IMR-90 (cell line): ENCODE results near the gene ARHGEF33. TPM values are rescaled to one million over a fixed set of nuclear protein-coding genes. Genes with fewer than 3 reads are reported as not detected.

Experiments used
- ATAC-seq: fragments of 200-7000 bp; cut with Tn5 transposase; 2 replicates; pipeline ENCODE4 v1.9.1; 2020; ENCODE audit warnings: low read depth, mild to moderate bottlenecking, moderate library complexity
- BruUV-seq: library from RNA; stranded (reverse); fragments of 400-500 nt; replicated peaks from 2 replicates; lab custom pipeline; 2021; lab: Mats Ljungman, UMichigan
- CTCF ChIA-PET: fragments of 300-600 bp; formaldehyde crosslinking; extraction: SDS; loops from one replicate; lab custom pipeline; 2021; ENCODE audit warnings: antibody characterized with exemption; lab: Yijun Ruan, JAX
- POLR2A ChIA-PET: fragments of 300-600 bp; sonication (Branson Sonifier 250); formaldehyde crosslinking; loops from one replicate; lab custom pipeline; 2022; ENCODE audit warnings: antibody characterized with exemption; ENCODE audit not compliant: unreplicated experiment; lab: Charles Lee
- DNase-seq: peaks from one replicate; pipeline ENCODE4 v3.0.0; 2013
- H2AFZ ChIP-seq: replicated peaks from 2 replicates; pipeline ENCODE3; 2013; ENCODE audit warnings: low read length, mild to moderate bottlenecking; ENCODE audit not compliant: poor library complexity
- H2AK5ac ChIP-seq: 2 replicates; pipeline ENCODE4 v1.6.1; 2013; ENCODE audit warnings: low read depth, low read length, inconsistent platforms
- H2AK9ac ChIP-seq: replicated peaks from 2 replicates; pipeline ENCODE3; 2013; ENCODE audit warnings: mild to moderate bottlenecking, low read depth, low read length, moderate library complexity; ENCODE audit not compliant: poor library complexity
- H2BK120ac ChIP-seq: 2 replicates; pipeline ENCODE4 v1.6.1; 2013; ENCODE audit warnings: low read depth, low read length, inconsistent platforms
- H2BK15ac ChIP-seq: 3 replicates; pipeline ENCODE4 v1.6.1; 2013; ENCODE audit warnings: low read depth, low read length, inconsistent platforms
- H2BK20ac ChIP-seq: 2 replicates; pipeline ENCODE4 v1.6.1; 2013; ENCODE audit warnings: low read depth, mild to moderate bottlenecking, inconsistent platforms, low read length, moderate library complexity
- H2BK5ac ChIP-seq: 2 replicates; pipeline ENCODE4 v1.6.1; 2013; ENCODE audit warnings: mild to moderate bottlenecking, low read depth, low read length, inconsistent platforms; ENCODE audit not compliant: poor library complexity, severe bottlenecking
- H3K14ac ChIP-seq: replicated peaks from 2 replicates; pipeline ENCODE4 v1.6.1; 2013; ENCODE audit warnings: low read depth, low read length, inconsistent platforms
- H3K18ac ChIP-seq: 2 replicates; pipeline ENCODE4 v1.6.1; 2013; ENCODE audit warnings: low read depth, low read length, control low read depth
- H3K23ac ChIP-seq: 2 replicates; pipeline ENCODE4 v1.6.1; 2013; ENCODE audit warnings: low read depth, low read length, inconsistent platforms
- H3K27ac ChIP-seq: 2 replicates; pipeline ENCODE4 v1.5.1; 2013; ENCODE audit warnings: mild to moderate bottlenecking, control low read depth, low read length; ENCODE audit not compliant: insufficient read depth
- H3K27me3 ChIP-seq: 2 replicates; pipeline ENCODE4 v1.6.1; 2013; ENCODE audit warnings: low read length; ENCODE audit not compliant: control insufficient read depth, insufficient read depth
- H3K36me3 ChIP-seq: 2 replicates; pipeline ENCODE4 v1.6.1; 2013; ENCODE audit warnings: low read length, mixed read lengths; ENCODE audit not compliant: control insufficient read depth, insufficient read depth
- H3K4ac ChIP-seq: 2 replicates; pipeline ENCODE4 v1.6.1; 2013; ENCODE audit warnings: low read depth, low read length, inconsistent platforms
- H3K4me1 ChIP-seq: 2 replicates; pipeline ENCODE4 v1.6.1; 2013; ENCODE audit warnings: low read length, mixed read lengths; ENCODE audit not compliant: control insufficient read depth, insufficient read depth
- H3K4me2 ChIP-seq: 2 replicates; pipeline ENCODE4 v1.6.1; 2013; ENCODE audit warnings: low read depth, mild to moderate bottlenecking, control low read depth, low read length, moderate library complexity
- H3K4me3 ChIP-seq: 2 replicates; pipeline ENCODE4 v1.5.1; 2013; ENCODE audit warnings: low read depth, mild to moderate bottlenecking, control low read depth, low read length, moderate library complexity; ENCODE audit not compliant: insufficient read depth
- H3K56ac ChIP-seq: 2 replicates; pipeline ENCODE4 v1.6.1; 2013; ENCODE audit warnings: low read length, inconsistent platforms; ENCODE audit not compliant: insufficient read depth; ENCODE audit errors: extremely low read depth
- H3K79me1 ChIP-seq, 2 experiments: 2 replicates each; pipeline ENCODE4 v1.6.1; 2013; ENCODE audit warnings: low read length in 2 of 2, inconsistent platforms in 1 of 2, low read depth in 1 of 2
- H3K9ac ChIP-seq: 2 replicates; pipeline ENCODE4 v1.6.1; 2013; ENCODE audit warnings: low read depth, low read length, control low read depth
- H3K9me1 ChIP-seq: 2 replicates; pipeline ENCODE4 v1.6.1; 2013; ENCODE audit warnings: low read length, inconsistent platforms; ENCODE audit not compliant: insufficient read depth
- H3K9me3 ChIP-seq: 2 replicates; pipeline ENCODE4 v1.6.1; 2013; ENCODE audit warnings: low read length; ENCODE audit not compliant: control insufficient read depth, insufficient read depth
- H4K20me1 ChIP-seq: 2 replicates; pipeline ENCODE4 v1.6.1; 2013; ENCODE audit warnings: low read length, inconsistent platforms; ENCODE audit not compliant: insufficient read depth
- H4K5ac ChIP-seq: 2 replicates; pipeline ENCODE4 v1.6.1; 2013; ENCODE audit warnings: mild to moderate bottlenecking, low read depth, low read length, control low read depth
- H4K8ac ChIP-seq, 2 experiments: 2 replicates each; pipeline ENCODE4 v1.6.1; 2013; ENCODE audit warnings: low read depth in 2 of 2, low read length in 2 of 2, control low read depth in 1 of 2, inconsistent platforms in 1 of 2
- H4K91ac ChIP-seq: 2 replicates; pipeline ENCODE4 v1.6.1; 2013; ENCODE audit warnings: low read depth, low read length, inconsistent platforms; ENCODE audit not compliant: insufficient read depth
- BHLHE40 ChIP-seq: fragments of 150-350 bp; IDR thresholded peaks from 2 replicates; pipeline ENCODE4 v1.6.1; 2016; ENCODE audit warnings: mild to moderate bottlenecking, low read depth, low read length
- CHD1 ChIP-seq: IDR thresholded peaks from 2 replicates; pipeline ENCODE4 v1.6.1; 2012; ENCODE audit warnings: low read depth, low read length, improper control_type of control experiment
- FOS ChIP-seq: fragments of 150-350 bp; IDR thresholded peaks from 2 replicates; pipeline ENCODE4 v1.6.1; 2016; ENCODE audit warnings: low read depth, low read length
- MAFK ChIP-seq: IDR thresholded peaks from 2 replicates; pipeline ENCODE4 v1.6.1; 2012; ENCODE audit warnings: low read depth, low read length, improper control_type of control experiment
- MAZ ChIP-seq: IDR thresholded peaks from 2 replicates; pipeline ENCODE4 v1.6.1; 2012; ENCODE audit warnings: low read depth, mild to moderate bottlenecking, low read length, improper control_type of control experiment, moderate library complexity, borderline replicate concordance
- MXI1 ChIP-seq: IDR thresholded peaks from 2 replicates; pipeline ENCODE4 v1.6.1; 2012; ENCODE audit warnings: low read depth, mild to moderate bottlenecking, low read length, moderate library complexity, borderline replicate concordance
- POLR2A ChIP-seq: IDR thresholded peaks from 2 replicates; pipeline ENCODE4 v1.6.1; 2012; ENCODE audit warnings: mild to moderate bottlenecking, low read depth, low read length
- RAD21 ChIP-seq: IDR thresholded peaks from 2 replicates; pipeline ENCODE4 v1.6.1; 2012; ENCODE audit warnings: low read length, improper control_type of control experiment
- WGBS, 2 experiments: methylation state at CpG; one replicate each; pipeline versions ENCODE4 v1.1.5 to v1.1.7; 2013; ENCODE audit warnings: missing lambda C conversion rate in 2 of 2; ENCODE audit not compliant: insufficient read length in 1 of 2; ENCODE audit errors: extremely low coverage in 2 of 2; 5-methylcytosine and 5-hydroxymethylcytosine counted together
- dilution Hi-C: fragments of 300-500 bp; cut with HindIII; formaldehyde crosslinking; loops from one replicate; pipeline ENCODE4 v1.14.3; 2018; ENCODE audit warnings: low sequenced_read_pairs; ENCODE audit not compliant: unreplicated experiment
- in situ Hi-C: fragments of 300-500 bp; cut with MboI; formaldehyde crosslinking; loops from 3 replicates; pipeline ENCODE4 v1.14.3; 2019; ENCODE audit warnings: low sequenced_read_pairs, inconsistent platforms, mixed read lengths
- intact Hi-C: fragments of 100-400 bp; cut with micrococcal nuclease; formaldehyde crosslinking; loops from 2 replicates; pipeline ENCODE4 v1.10.0; 2022
- polyA plus RNA-seq, 3 experiments: library from polyadenylated mRNA; depleted of rRNA; stranded (reverse); fragments of >200 nt; gene quantifications; 2 replicates each; pipeline ENCODE4 v1.2.3, GENCODE V29; 2012; ENCODE audit warnings: low replicate concordance in 1 of 3
- total RNA-seq: library from RNA; depleted of rRNA; stranded (reverse); fragments of >200 nt; gene quantifications from 2 replicates; pipeline ENCODE4 v1.2.3, GENCODE V29; 2012
- TF ChIP-seq, protein P1 (sequence below): fragments of 150-350 bp; IDR thresholded peaks from 2 replicates; pipeline ENCODE4 v1.6.1; 2017; ENCODE audit warnings: mild to moderate bottlenecking, antibody characterized with exemption, low read length, low read depth

ARHGEF33 gene
- total and polyA plus RNA-seq, 2 of the 4 experiments (the other 2 are of a cell fraction) = 0.18 to 0.21 TPM

DNA sequence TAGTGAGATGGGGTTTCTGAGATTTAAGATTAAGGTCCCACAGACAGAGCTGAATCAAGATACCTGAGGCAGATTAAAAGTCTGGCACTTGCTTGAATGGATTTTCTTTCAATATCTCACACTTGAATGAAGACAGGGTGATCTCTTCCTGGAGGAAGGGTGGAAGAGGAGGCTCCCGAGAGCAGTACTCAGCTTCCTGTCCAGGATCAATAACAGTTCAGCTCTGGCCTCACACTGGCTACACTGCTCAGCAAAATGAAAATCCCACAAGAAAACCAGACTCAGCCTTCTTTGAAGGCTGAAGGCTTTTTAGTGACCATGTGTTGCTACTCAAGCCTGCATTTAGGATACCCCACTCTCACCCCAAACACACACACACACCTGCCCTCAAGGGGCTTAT, 11.1 kb downstream of the ARHGEF33 start:
- dilution Hi-C loops = no loop called here
- no peaks in the 10 kb centered on the region for H3K9me3 ChIP-seq
- no CpG with 5 or more reads among the region's 1 CpG for WGBS, 2 experiments
- no peak overlapping the region for H2BK5ac ChIP-seq
- no peak overlapping the region for H2AFZ ChIP-seq
- no peak overlapping the region for H3K4ac ChIP-seq
- H3K4me3 ChIP-seq = no peak overlapping the region
- no peaks in the 10 kb centered on the region for H4K20me1 ChIP-seq
- H3K4me1 ChIP-seq = no peaks in the 10 kb centered on the region
- peaks cover 2% of the 10 kb centered on the region; the same call in 1 of the 2 replicates for H3K27me3 ChIP-seq
- no peak overlapping the region for H2AK5ac ChIP-seq
- ATAC-seq = no peak
- ChIA-PET POLR2A (no interaction called here), CTCF (no interaction called here)
- no peak overlapping the region for H3K9ac ChIP-seq
- no peak overlapping the region for H2AK9ac ChIP-seq
- H2BK20ac ChIP-seq = no peak overlapping the region
- H2BK15ac ChIP-seq = no peak overlapping the region
- H3K4me2 ChIP-seq = no peak overlapping the region
- in situ Hi-C loops = no loop called here
- no peak overlapping the region for H3K18ac ChIP-seq
- DNase-seq = no peak
- TF ChIP-seq MAZ = no peak
- TF ChIP-seq BHLHE40 = no peak
- no peak for TF ChIP-seq FOS
- TF ChIP-seq POLR2A = no peak
- no peak for TF ChIP-seq MXI1
- TF ChIP-seq RAD21 = no peak
- TF ChIP-seq, protein P1, sequence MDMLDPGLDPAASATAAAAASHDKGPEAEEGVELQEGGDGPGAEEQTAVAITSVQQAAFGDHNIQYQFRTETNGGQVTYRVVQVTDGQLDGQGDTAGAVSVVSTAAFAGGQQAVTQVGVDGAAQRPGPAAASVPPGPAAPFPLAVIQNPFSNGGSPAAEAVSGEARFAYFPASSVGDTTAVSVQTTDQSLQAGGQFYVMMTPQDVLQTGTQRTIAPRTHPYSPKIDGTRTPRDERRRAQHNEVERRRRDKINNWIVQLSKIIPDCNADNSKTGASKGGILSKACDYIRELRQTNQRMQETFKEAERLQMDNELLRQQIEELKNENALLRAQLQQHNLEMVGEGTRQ = no peak
- TF ChIP-seq CHD1 = no peak
- TF ChIP-seq MAFK = no peak
- BruUV-seq = no TSS peak
- no peak overlapping the region for H2BK120ac ChIP-seq
- no peak overlapping the region for H4K8ac ChIP-seq
- no peak overlapping the region for H4K91ac ChIP-seq
- no peak overlapping the region for H3K14ac ChIP-seq
- H4K5ac ChIP-seq = no peak overlapping the region
- H3K56ac ChIP-seq = no peak overlapping the region
- intact Hi-C loops = no loop called here
- no peaks in the 10 kb centered on the region for H3K9me1 ChIP-seq
- no peaks in the 10 kb centered on the region for H3K36me3 ChIP-seq
- no peak overlapping the region for H3K27ac ChIP-seq
- no peaks in the 10 kb centered on the region for H3K79me1 ChIP-seq
- no peak overlapping the region for H3K23ac ChIP-seq
